ENCODE results near the gene CHRNA4. TPM values are rescaled to one million over a fixed set of nuclear protein-coding genes. Genes with fewer than 3 reads are reported as not detected.

Gene CHRNA4
- total and polyA plus RNA-seq, 2 donors (not counting 3 experiments of a cell fraction or from before 2014, with no cell fraction given), result not detected

GRCh38 chr20:63375438-63375837, 14.3 kb upstream of the CHRNA4 start:
- Histone ChIP-seq H3K9me3 (replicated peaks; ENCODE audit: control insufficient read depth, insufficient read depth, low read length) (no peaks in the 10 kb centered on the region), H3K79me2 (ENCODE audit: control insufficient read depth, insufficient read depth, low read length) (no peaks in the 10 kb centered on the region), H3K36me3 (ENCODE audit: control insufficient read depth in 2 of 2, extremely low read depth in 1 of 2, insufficient read depth in 2 of 2, low read length in 2 of 2) (no peaks in the 10 kb centered on the region), H4K20me1 (replicated peaks; ENCODE audit: control insufficient read depth, extremely low read depth, insufficient read depth, low read length) (no peaks in the 10 kb centered on the region), H3K27me3 (ENCODE audit: control insufficient read depth in 2 of 2, insufficient read depth in 2 of 2, low read length in 2 of 2) (peaks cover 0 to 3% of the 10 kb centered on the region in 2 experiments), H2AFZ (ENCODE audit: low read depth, low read length) (no peak overlapping the region), H3K4me2 (ENCODE audit: insufficient read depth, low read length) (no peak overlapping the region), H3K9ac (replicated peaks; ENCODE audit: extremely low read depth, insufficient read depth, low read length) (no peak overlapping the region), H3K9me1 (replicated peaks; ENCODE audit: control insufficient read depth, extremely low read depth, insufficient read depth, low read length) (no peaks in the 10 kb centered on the region), H3K4me1 (ENCODE audit: control insufficient read depth, extremely low read depth, insufficient read depth, low read length) (no peaks in the 10 kb centered on the region), H3K27ac (ENCODE audit: insufficient read depth, low read depth, low read length) (no peak overlapping the region), H3K4me3 (replicated peaks in 1 of 3; ENCODE audit: insufficient read depth in 1 of 3, low read depth in 1 of 3, low read length in 3 of 3) (no peak overlapping the region)
- intact Hi-C loops (cut with micrococcal nuclease) (no loop called here), dilution Hi-C loops (cut with MboI; ENCODE audit: extremely low pct_ligation_motif_present, low sequenced_read_pairs) (no loop called here)
- BruUV-seq (replicated peaks), result no TSS peak
- DNase-seq (ENCODE audit: low read depth, low spot score) (no peak), FAIRE-seq (no peak)
- CTCF ChIA-PET, result no interaction called here
- POLR2A ChIA-PET, result no interaction called here
- TF ChIP-seq FOS (IDR thresholded peaks at IDR 0.05; ENCODE audit: borderline replicate concordance, insufficient read depth, low read length) (no peak), MAX (IDR thresholded peaks at IDR 0.05; ENCODE audit: insufficient read depth, insufficient read length) (no peak), EZH2 (IDR thresholded peaks at IDR 0.05; ENCODE audit: borderline replicate concordance, low read depth, low read length, severe bottlenecking) (no peak), POLR2AphosphoS5 (IDR thresholded peaks at IDR 0.05; ENCODE audit: insufficient read depth, low read depth, low read length) (no peak), MYC (IDR thresholded peaks at IDR 0.05; ENCODE audit: low read depth, low read length) (no peak), GATA2 (IDR thresholded peaks at IDR 0.05; ENCODE audit: insufficient read depth, insufficient read length, low read depth, low read length) (no peak), CTCF (IDR thresholded peaks at IDR 0.05; ENCODE audit: extremely low read depth in 1 of 2, insufficient read depth in 1 of 2, low read depth in 1 of 2, low read length in 2 of 2) (no peak), POLR2A (IDR thresholded peaks at IDR 0.05; ENCODE audit: low read depth, low read length) (no peak), JUN (IDR thresholded peaks at IDR 0.05; ENCODE audit: borderline replicate concordance, insufficient read depth, insufficient read length, low read depth) (no peak)

All from endothelial cell of umbilical vein (primary cell).